ENCODE measurements around the gene RASSF8.

Gene RASSF8

GRCh38 chr12:26091822-26092221 lies 133.3 kb downstream of the RASSF8 start:
- no peak overlapping the region for H3K9ac ChIP-seq (ENCODE audit: low read depth, low read length, poor library complexity, severe bottlenecking)
- no peaks in the 10 kb centered on the region for H3K36me3 ChIP-seq (ENCODE audit: insufficient read depth, low read length)
- no peaks in the 10 kb centered on the region for H4K20me1 ChIP-seq (ENCODE audit: insufficient read depth, low read length, poor library complexity, severe bottlenecking)
- no peaks in the 10 kb centered on the region for H3F3A ChIP-seq (ENCODE audit: low read depth)
- no peak overlapping the region for H3K4me2 ChIP-seq (ENCODE audit: low read depth, low read length, poor library complexity, severe bottlenecking)
- no peak overlapping the region for H3K4me3 ChIP-seq (ENCODE audit: low read length, poor library complexity, severe bottlenecking)
- H3K79me2 ChIP-seq (ENCODE audit: insufficient read depth, low read length), result no peaks in the 10 kb centered on the region
- H3K9me2 ChIP-seq (replicated peaks; ENCODE audit: low read depth, low read length), result no peaks in the 10 kb centered on the region
- no peaks in the 10 kb centered on the region for H3K4me1 ChIP-seq (ENCODE audit: insufficient read depth, low read length, poor library complexity, severe bottlenecking)
- H3K9me3 ChIP-seq (ENCODE audit: insufficient read depth, low read depth, low read length), result no peaks in the 10 kb centered on the region
- 0 out of 2 replicates have a peak overlapping the region, but pooled peaks have one; percentile 38 for H2AFZ ChIP-seq (ENCODE audit: low read length)
- H3K27me3 ChIP-seq (ENCODE audit: insufficient read depth, low read length, poor library complexity, severe bottlenecking), result no peaks in the 10 kb centered on the region
- TF ChIP-seq CTCF (conservative IDR thresholded peaks at IDR 0.05; ENCODE audit: low read length), result peak; percentile 33
- TF ChIP-seq EZH2phosphoT487 (IDR thresholded peaks at IDR 0.05; ENCODE audit: borderline replicate concordance), result no peak

GRCh38 chr12:26092346-26093105 lies 134.0 kb downstream of the RASSF8 start:
- H3K9ac ChIP-seq (ENCODE audit: low read depth, low read length, poor library complexity, severe bottlenecking), result no peak overlapping the region
- H3K9me2 ChIP-seq (replicated peaks; ENCODE audit: low read depth, low read length), result no peaks in the 10 kb centered on the region
- H3K79me2 ChIP-seq (ENCODE audit: insufficient read depth, low read length), result no peaks in the 10 kb centered on the region
- H3K36me3 ChIP-seq (ENCODE audit: insufficient read depth, low read length), result no peaks in the 10 kb centered on the region
- no peak overlapping the region for H3K4me2 ChIP-seq (ENCODE audit: low read depth, low read length, poor library complexity, severe bottlenecking)
- no peaks in the 10 kb centered on the region for H3K4me1 ChIP-seq (ENCODE audit: insufficient read depth, low read length, poor library complexity, severe bottlenecking)
- no peak overlapping the region for H3K4me3 ChIP-seq (ENCODE audit: low read length, poor library complexity, severe bottlenecking)
- H2AFZ ChIP-seq (ENCODE audit: low read length), result no peak overlapping the region
- no peak for TF ChIP-seq EZH2phosphoT487 (IDR thresholded peaks at IDR 0.05; ENCODE audit: borderline replicate concordance)
- TF ChIP-seq CTCF (conservative IDR thresholded peaks at IDR 0.05; ENCODE audit: low read length), result no peak
- H3K27me3 ChIP-seq (ENCODE audit: insufficient read depth, low read length, poor library complexity, severe bottlenecking), result no peaks in the 10 kb centered on the region
- H3K9me3 ChIP-seq (ENCODE audit: insufficient read depth, low read depth, low read length), result no peaks in the 10 kb centered on the region
- H3F3A ChIP-seq (ENCODE audit: low read depth), result no peaks in the 10 kb centered on the region
- H4K20me1 ChIP-seq (ENCODE audit: insufficient read depth, low read length, poor library complexity, severe bottlenecking), result no peaks in the 10 kb centered on the region

GRCh38 chr12:26095186-26095585 lies 136.7 kb downstream of the RASSF8 start:
- Histone ChIP-seq H3K4me2 (ENCODE audit: low read depth, low read length, poor library complexity, severe bottlenecking) (no peak overlapping the region), H3K4me3 (ENCODE audit: low read length, poor library complexity, severe bottlenecking) (no peak overlapping the region), H3K36me3 (ENCODE audit: insufficient read depth, low read length) (no peaks in the 10 kb centered on the region), H3K9me2 (replicated peaks; ENCODE audit: low read depth, low read length) (no peaks in the 10 kb centered on the region), H4K20me1 (ENCODE audit: insufficient read depth, low read length, poor library complexity, severe bottlenecking) (no peaks in the 10 kb centered on the region), H3F3A (ENCODE audit: low read depth) (no peaks in the 10 kb centered on the region), H3K79me2 (ENCODE audit: insufficient read depth, low read length) (no peaks in the 10 kb centered on the region), H2AFZ (ENCODE audit: low read length) (no peak overlapping the region), H3K9ac (ENCODE audit: low read depth, low read length, poor library complexity, severe bottlenecking) (no peak overlapping the region), H3K27me3 (ENCODE audit: insufficient read depth, low read length, poor library complexity, severe bottlenecking) (no peaks in the 10 kb centered on the region), H3K4me1 (ENCODE audit: insufficient read depth, low read length, poor library complexity, severe bottlenecking) (no peaks in the 10 kb centered on the region), H3K9me3 (ENCODE audit: insufficient read depth, low read depth, low read length) (no peaks in the 10 kb centered on the region)
- TF ChIP-seq EZH2phosphoT487 (IDR thresholded peaks at IDR 0.05; ENCODE audit: borderline replicate concordance) (no peak), CTCF (conservative IDR thresholded peaks at IDR 0.05; ENCODE audit: low read length) (no peak)

Data from Loucy (cell line).